HTERT RPE-1 (cell line): ENCODE measurements around the gene PPP2CA.
"Not testable (repeated sequence)": the region's sequence is repeated elsewhere in the genome, so short reads cannot be mapped to it uniquely, and the experiment has no call there.

ENCODE experiments used
- in situ Hi-C: fragments of 300-500 bp; cut with MboI; formaldehyde crosslinking; loops from 4 replicates; pipeline ENCODE4 v1.14.3; 2020; ENCODE audit warnings: low sequenced_read_pairs

Gene PPP2CA

DNA sequence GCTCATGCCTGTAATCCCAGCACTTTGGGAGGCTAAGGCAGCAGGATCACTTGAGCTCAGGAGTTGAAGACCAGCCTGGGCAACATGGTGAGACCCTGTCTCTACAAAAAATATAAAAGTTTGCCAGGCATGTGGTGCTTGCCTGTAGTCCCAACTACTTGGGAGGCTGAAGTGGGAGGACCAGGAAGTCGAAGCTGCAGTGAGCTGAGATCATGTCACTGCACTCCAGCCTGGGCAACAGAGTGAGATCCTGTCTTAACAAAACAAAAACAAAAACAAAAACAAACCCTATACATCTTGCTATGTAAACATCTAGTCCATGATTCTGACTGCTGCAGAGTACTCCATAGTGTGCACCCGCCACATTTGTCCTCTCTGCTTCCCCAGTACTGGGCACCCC is 19.8 kb upstream of the PPP2CA start:
- in situ Hi-C loops, result no loop called here

DNA sequence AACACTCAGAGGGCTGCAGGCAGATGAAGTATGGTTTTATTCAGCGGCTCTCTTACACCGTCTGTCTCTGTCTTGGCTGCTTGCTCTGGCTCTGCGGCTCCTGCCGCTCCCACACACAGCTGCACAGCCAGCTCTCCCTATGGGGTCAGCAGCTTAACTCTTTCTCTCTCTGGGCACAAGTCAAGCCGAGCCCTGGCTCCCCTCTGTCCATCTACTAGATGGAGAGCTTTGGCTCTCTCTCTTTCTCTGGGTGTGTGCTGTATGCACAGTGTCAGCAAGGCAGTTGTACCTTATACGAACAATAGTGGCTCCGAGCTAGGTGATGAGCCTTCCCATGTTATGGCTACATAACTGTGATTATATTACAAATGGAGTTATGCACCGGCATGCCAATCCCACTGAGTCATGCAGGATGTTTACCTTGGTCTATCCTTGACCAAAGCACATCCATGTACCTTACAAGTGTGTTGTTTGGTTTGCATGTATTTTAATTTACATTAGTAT is 19.3 kb upstream of the PPP2CA start:
- in situ Hi-C loops, result no loop called here

GRCh38 chr5:134242146-134242545 is 16.3 kb upstream of the PPP2CA start:
- in situ Hi-C loops, result no loop called here

DNA sequence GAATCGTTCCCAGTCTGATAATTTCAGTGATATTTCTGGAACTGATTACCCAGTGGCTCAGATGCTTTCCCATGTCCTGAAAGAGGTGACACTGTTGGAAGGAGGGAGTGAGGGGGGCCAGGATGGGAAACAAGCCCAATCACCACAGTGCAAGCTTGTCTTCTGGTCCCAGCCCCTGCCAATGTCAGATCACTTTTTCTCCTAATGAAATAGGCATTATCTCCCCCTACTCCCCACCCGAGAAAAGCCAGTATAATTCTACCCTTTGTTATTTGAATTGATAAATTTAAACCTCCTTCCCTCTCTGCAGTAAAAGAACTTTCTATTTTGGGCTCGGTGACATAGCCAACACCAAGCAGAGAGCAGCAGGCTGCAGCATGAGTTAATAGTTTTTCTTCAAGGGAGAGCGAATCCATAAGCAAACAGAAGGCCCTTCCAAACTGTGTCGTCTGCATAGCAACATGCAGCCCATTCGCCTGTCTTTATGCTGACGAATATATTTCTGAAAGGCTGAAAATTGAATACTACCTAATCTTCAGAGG is 14.6 kb upstream of the PPP2CA start:
- in situ Hi-C loops, result no loop called here

- in situ Hi-C loops, result no loop called here
These were observed 10.9 kb upstream of the PPP2CA start for GRCh38 chr5:134236820-134237219.

- in situ Hi-C loops, result no loop called here
These were observed 10.4 kb upstream of the PPP2CA start for GRCh38 chr5:134236318-134236717.

DNA sequence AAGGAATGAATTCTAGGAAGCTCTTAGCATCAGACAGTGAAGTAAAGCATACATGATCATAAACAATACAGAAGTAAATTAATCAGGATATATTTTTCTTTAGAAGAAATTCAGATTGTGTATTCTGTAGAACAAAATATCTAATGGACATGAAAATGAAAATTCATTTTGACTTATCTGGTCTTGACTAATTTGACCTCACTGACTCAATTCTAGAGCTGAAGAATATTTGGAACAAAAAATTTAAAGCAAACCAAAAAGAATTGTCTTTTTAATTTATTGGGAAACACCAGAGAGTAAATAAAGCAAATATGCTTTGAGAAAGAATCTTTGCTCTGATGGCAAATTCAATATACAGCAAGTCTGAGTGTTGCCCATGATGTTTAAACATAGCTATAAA is 2.8 kb upstream of the PPP2CA start:
- in situ Hi-C loops, result no loop called here

- in situ Hi-C loops, result no loop called here
These were observed 1.9 kb upstream of the PPP2CA start for GRCh38 chr5:134227776-134228175.

DNA sequence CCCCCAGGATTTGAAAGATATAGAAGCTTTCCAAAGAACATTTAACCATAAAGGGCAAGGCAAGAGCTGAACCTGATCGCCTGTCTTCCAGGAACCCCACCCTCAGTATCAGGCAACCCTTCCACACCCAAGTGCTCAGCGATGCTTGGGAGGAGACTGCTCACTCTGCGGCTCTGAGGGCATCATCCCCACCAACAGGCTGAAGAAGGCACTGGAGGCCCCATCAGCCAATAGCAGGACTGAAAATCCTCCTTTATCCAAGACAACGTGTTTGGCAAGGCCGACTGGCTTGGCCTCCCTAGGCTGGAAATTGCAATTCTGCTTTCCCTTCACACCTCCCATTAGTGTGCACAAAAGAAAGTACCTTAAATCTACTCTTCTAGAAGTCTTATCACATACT is 1.4 kb upstream of the PPP2CA start:
- in situ Hi-C loops, result no loop called here

- in situ Hi-C loops, result no loop called here
These were observed 744 bp upstream of the PPP2CA start for GRCh38 chr5:134226441-134227192.

DNA sequence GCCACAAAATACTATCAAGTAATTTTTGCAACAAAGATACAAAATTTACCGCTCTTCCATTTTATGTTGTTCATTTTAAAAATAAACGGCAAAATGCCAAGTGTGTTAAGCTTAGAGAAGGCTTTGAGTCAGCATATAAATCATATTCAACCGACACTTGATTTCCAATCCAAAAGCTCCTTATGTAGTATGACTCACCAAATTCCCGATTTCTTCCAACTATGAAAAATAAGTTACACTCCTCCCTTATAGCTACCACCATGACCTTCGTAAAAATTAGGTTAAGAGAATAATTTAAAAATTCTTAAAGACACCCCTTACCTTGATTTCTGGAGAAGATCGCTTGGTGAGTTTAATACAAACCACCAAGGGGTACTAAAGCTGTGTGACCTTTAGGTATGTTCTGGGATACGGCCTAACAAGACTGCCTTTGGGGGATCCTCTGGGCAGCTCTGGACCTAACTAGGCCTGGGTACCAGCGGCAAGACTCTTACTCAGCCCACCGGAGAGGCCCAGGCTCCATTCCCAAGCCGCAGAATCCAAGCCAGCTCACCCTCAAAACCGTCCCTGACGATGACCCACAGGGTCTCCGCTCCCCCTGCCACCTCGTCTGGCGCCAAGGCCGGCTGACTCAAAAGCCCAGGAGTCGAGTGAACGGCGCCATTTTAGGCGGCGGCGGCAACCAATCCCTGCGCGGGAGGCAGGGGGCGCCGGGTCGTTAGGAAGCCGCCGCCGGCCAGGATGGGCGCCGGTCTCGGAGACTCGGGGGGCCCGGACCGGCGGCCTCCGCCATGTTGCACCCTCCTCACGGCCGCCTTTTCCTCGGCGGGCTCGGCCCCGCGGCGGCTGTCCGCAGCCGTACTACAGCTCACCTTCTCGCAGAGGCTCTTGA is 739 bp downstream of the PPP2CA start:
- in situ Hi-C loops, result no loop called here

- in situ Hi-C loops, result no loop called here
These were observed 2.2 kb downstream of the PPP2CA start for GRCh38 chr5:134223406-134224248.

- in situ Hi-C loops, result not testable (repeated sequence)
These were observed 4.2 kb downstream of the PPP2CA start for GRCh38 chr5:134221690-134222089.

GRCh38 chr5:134215757-134216156 is 10.1 kb downstream of the PPP2CA start:
- in situ Hi-C loops, result no loop called here

GRCh38 chr5:134211263-134212031 is 14.4 kb downstream of the PPP2CA start:
- in situ Hi-C loops, result not testable (repeated sequence)

DNA sequence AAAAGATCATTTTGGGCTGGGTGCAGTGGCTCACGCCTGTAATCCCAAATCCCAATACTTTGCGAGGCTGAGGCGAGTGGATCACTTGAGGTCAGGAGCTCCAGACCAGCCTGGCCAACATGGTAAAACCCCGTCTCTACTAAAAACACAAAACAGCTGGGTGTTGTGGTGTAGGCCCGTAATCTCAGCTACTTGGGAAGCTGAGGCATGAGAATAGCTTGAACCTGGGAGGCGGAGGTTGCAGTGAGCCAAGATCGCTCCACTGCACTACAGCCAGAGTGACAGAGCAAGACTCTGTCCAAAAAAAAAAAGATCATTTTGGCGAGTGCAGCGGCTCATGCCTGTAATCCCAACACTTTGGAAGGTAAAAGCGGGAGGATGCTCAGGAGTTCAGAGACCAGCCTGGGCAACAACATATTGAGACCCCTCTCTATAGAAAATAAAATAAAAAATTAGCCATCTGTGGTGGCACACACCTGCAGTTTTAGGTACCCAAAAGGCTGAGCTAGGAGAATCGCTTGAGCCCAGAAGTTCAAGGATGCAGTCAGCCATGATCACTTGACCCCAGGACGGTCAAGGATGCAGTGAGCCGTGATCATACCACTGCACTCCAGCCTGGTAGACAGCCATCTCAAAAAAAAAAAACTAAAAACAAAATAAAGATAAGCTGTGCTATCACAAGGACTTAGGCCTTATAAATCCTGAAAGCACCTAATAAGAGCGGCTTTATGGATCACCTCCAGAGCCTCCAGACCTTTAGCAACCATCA is 16.2 kb downstream of the PPP2CA start:
- in situ Hi-C loops, result no loop called here

DNA sequence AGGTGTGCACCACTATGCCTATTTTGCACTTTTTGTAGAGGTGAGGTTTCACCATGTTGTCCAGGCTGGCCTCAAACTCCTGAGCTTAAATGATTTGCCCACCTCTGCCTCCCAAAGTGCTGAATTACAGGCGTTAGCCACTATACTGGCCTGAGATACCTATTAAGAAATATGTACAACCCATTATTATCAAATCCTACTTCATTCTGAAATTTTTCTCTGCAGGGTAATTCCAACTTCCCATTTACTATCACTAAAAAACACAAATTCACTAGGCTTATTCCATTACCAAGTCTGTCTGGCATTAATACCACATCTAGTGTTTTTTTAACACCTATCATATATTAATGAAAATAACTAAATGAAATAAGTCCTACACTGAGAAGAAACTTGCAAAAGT is 18.2 kb downstream of the PPP2CA start:
- in situ Hi-C loops, result no loop called here

GRCh38 chr5:134206627-134207160 is 19.2 kb downstream of the PPP2CA start:
- in situ Hi-C loops, result no loop called here

- in situ Hi-C loops, result no loop called here
These were observed 21.3 kb downstream of the PPP2CA start for GRCh38 chr5:134204575-134204974.
